Measurements from ENCODE around the gene AKAP13. TPM values are rescaled to one million over a fixed set of nuclear protein-coding genes. Genes with fewer than 3 reads are reported as not detected.
A peak's percentile ranks its signal among the peaks of the same experiment; 100 is the strongest.

AKAP13 gene
- polyA plus RNA-seq, 1 of the 3 experiments (the other 2 are of a cell fraction): 8.4 TPM

DNA sequence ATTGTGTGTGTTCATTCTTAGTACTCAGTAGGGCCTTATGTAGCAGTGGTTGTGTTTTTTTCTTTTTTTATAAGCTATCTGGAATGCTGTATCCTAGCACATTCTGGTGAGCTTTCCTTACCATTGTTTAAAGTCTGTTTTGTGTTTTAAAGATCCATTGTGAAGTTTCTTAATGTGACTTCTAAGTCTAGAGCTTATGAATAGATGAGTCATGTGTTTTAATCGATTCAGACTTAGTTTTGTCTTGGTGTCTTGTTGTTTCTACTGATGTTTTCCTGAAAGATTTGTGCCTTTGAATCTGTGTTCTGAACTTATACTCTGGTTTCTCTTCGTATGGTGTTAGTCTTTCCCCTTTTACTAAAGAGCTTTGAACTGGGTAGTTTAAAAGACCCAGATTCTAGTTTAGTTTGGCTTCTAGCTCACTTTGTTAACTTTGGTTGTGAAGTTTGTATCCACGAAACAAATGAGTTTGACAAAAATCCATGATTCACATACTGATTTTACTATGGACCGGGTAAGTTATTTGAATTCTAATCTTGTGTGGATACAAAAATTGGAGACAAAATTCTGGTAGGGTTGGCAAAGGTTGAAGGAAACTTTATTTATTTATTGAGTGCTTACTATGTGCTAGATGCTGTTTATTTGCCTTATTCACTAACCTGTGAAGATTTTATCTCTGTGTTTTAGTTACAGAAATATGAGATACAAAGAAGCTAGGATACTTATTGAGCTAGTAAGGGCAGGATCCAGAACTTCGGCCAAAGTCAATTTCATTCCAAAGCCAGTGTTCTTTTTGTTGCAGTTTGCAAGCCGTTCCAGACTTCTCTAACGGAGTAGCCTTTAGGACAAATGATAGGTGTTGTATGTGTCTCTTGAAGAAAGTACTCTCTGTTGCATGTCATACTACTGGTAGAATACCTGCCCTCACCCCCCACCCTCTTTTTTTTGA is 24.8 kb downstream of the AKAP13 start:
- TF ChIP-seq FOSL2 (IDR thresholded peaks at IDR 0.05; ENCODE audit: borderline replicate concordance, low read depth) (peak; percentile 19; the same call in 1 of the 2 replicates), JUND (IDR thresholded peaks at IDR 0.05) (peak; percentile 46; the same call in 1 of the 2 replicates), TCF12 (IDR thresholded peaks at IDR 0.05) (peak; percentile 78), MEF2A (IDR thresholded peaks at IDR 0.05; ENCODE audit: borderline replicate concordance, low read depth) (no peak), EZH2phosphoT487 (IDR thresholded peaks at IDR 0.05; ENCODE audit: borderline replicate concordance, low read depth) (no peak), EP300 (IDR thresholded peaks at IDR 0.05; ENCODE audit: borderline replicate concordance in 1 of 2, low read depth in 1 of 2, low read length in 1 of 2) (no peak)
- TF ChIP-seq, protein P1, sequence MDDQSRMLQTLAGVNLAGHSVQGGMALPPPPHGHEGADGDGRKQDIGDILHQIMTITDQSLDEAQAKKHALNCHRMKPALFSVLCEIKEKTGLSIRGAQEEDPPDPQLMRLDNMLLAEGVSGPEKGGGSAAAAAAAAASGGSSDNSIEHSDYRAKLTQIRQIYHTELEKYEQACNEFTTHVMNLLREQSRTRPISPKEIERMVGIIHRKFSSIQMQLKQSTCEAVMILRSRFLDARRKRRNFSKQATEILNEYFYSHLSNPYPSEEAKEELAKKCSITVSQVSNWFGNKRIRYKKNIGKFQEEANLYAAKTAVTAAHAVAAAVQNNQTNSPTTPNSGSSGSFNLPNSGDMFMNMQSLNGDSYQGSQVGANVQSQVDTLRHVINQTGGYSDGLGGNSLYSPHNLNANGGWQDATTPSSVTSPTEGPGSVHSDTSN (IDR thresholded peaks at IDR 0.05): peak; percentile 49
- TF ChIP-seq, protein P2, sequence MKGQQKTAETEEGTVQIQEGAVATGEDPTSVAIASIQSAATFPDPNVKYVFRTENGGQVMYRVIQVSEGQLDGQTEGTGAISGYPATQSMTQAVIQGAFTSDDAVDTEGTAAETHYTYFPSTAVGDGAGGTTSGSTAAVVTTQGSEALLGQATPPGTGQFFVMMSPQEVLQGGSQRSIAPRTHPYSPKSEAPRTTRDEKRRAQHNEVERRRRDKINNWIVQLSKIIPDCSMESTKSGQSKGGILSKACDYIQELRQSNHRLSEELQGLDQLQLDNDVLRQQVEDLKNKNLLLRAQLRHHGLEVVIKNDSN (IDR thresholded peaks at IDR 0.05; ENCODE audit: borderline replicate concordance, low read depth): no peak
- Histone ChIP-seq H3K4me2 (peak overlapping the region; percentile 41; the same call in 1 of the 2 replicates), H4K20me1 (ENCODE audit: insufficient read depth) (0 out of 2 replicates have a peak, but pooled peaks cover 8% of the 10 kb centered on the region), H3K36me3 (replicated peaks in 1 of 2; ENCODE audit: control insufficient read depth in 1 of 2, insufficient read depth in 2 of 2, low read length in 1 of 2) (no peaks in the 10 kb centered on the region), H3K27me3 (ENCODE audit: insufficient read depth) (no peaks in the 10 kb centered on the region), H2AFZ (ENCODE audit: low read depth) (no peak overlapping the region), H3K9ac (0 out of 2 replicates have a peak overlapping the region, but pooled peaks have one; percentile 7), H3K79me2 (ENCODE audit: insufficient read depth) (peaks cover 95% of the 10 kb centered on the region), H3K4me1 (ENCODE audit: control insufficient read depth in 1 of 2, insufficient read depth in 2 of 2, low read depth in 1 of 2, low read length in 1 of 2) (peaks cover 5 to 47% of the 10 kb centered on the region in 2 experiments), H3K27ac (ENCODE audit: low read depth in 2 of 2, low read length in 1 of 2) (peak overlapping the region; percentile 54 to 86; a peak in 3 of 4 replicates), H3K9me2 (no peaks in the 10 kb centered on the region), H3F3A (replicated peaks; ENCODE audit: insufficient read depth) (peaks cover 27% of the 10 kb centered on the region), H3K9me3 (no peaks in the 10 kb centered on the region), H3K4me3 (ENCODE audit: low read depth in 2 of 2, low read length in 1 of 2) (0 out of 4 replicates have a peak overlapping the region, but pooled peaks of 1 of the 2 experiments have one; percentile 1)
- ChIA-PET CTCF (interaction anchor here (1.1 to 1.3 kb wide), 2 partner anchors 11 to 16 kb away, joined by 3 read pairs; no protein-coding TSS in a partner anchor), POLR2A (interaction anchor here (1.4 kb wide), 1 partner anchor 25 kb away, joined by 3 read pairs; the partner anchor contains the start of gene AKAP13)
- DNase-seq: no peak
- WGBS (ENCODE audit: low lambda C conversion rate): 69% methylated on average over 7 of the region's 7 CpGs

DNA sequence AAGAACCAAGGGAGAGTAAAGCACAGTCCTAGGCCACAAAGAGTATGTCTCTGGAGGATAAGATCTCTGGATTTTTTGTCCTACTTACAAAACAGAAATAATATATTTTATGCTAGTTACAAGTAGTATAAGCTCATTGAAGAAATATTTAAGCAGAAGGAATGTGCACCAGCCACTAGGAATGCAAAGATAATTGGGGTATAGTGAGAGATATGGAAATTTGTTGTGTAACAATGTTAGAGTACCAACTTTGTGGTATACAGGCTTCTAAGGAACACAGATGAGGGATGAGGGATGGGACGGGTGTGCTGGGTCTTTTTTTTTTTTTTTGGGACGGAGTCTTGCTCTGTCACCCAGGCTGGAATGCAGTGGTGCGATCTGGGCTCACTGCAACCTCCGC is 26.5 kb downstream of the AKAP13 start:
- no peak overlapping the region for H2AFZ ChIP-seq (ENCODE audit: low read depth)
- ChIA-PET CTCF (no interaction called here), POLR2A (no interaction called here)
- peaks cover 27% of the 10 kb centered on the region for H3F3A ChIP-seq (replicated peaks; ENCODE audit: insufficient read depth)
- no peak overlapping the region for H3K9ac ChIP-seq
- 93% methylated on average over 4 of the region's 4 CpGs for WGBS (ENCODE audit: low lambda C conversion rate)
- no peaks in the 10 kb centered on the region for H3K36me3 ChIP-seq (replicated peaks in 1 of 2; ENCODE audit: control insufficient read depth in 1 of 2, insufficient read depth in 2 of 2, low read length in 1 of 2)
- H3K27ac ChIP-seq (ENCODE audit: low read depth in 2 of 2, low read length in 1 of 2): peak overlapping the region in 1 of 2 experiments; percentile 93; a peak in 2 of 4 replicates
- no peak for DNase-seq
- H3K27me3 ChIP-seq (ENCODE audit: insufficient read depth): no peaks in the 10 kb centered on the region
- H4K20me1 ChIP-seq (ENCODE audit: insufficient read depth): peaks cover 8% of the 10 kb centered on the region; the same call in 1 of the 2 replicates
- H3K79me2 ChIP-seq (ENCODE audit: insufficient read depth): peaks cover 96% of the 10 kb centered on the region
- no peak overlapping the region for H3K4me3 ChIP-seq (ENCODE audit: low read depth in 2 of 2, low read length in 1 of 2)
- H3K9me3 ChIP-seq: no peaks in the 10 kb centered on the region
- peaks cover 5 to 46% of the 10 kb centered on the region in 2 experiments for H3K4me1 ChIP-seq (ENCODE audit: control insufficient read depth in 1 of 2, insufficient read depth in 2 of 2, low read depth in 1 of 2, low read length in 1 of 2)
- H3K4me2 ChIP-seq: 0 out of 2 replicates have a peak overlapping the region, but pooled peaks have one; percentile 48
- H3K9me2 ChIP-seq: no peaks in the 10 kb centered on the region
- TF ChIP-seq YY1 (IDR thresholded peaks at IDR 0.05; ENCODE audit: low read depth) (no peak), FOXJ3 (CRISPR knock-in tag; IDR thresholded peaks at IDR 0.05) (no peak), EP300 (IDR thresholded peaks at IDR 0.05; ENCODE audit: borderline replicate concordance in 1 of 2, low read depth in 1 of 2, low read length in 1 of 2) (no peak), MEF2A (IDR thresholded peaks at IDR 0.05; ENCODE audit: borderline replicate concordance, low read depth) (no peak), CHD2 (IDR thresholded peaks at IDR 0.05; ENCODE audit: low read length, partially characterized antibody) (no peak), NFIC (IDR thresholded peaks at IDR 0.05; ENCODE audit: borderline replicate concordance) (no peak), POLR2AphosphoS5 (IDR thresholded peaks at IDR 0.05; ENCODE audit: low read depth, low read length) (no peak), ELF1 (IDR thresholded peaks at IDR 0.05) (no peak), GABPA (IDR thresholded peaks at IDR 0.05; ENCODE audit: low read depth) (no peak)
- TF ChIP-seq, protein P3, sequence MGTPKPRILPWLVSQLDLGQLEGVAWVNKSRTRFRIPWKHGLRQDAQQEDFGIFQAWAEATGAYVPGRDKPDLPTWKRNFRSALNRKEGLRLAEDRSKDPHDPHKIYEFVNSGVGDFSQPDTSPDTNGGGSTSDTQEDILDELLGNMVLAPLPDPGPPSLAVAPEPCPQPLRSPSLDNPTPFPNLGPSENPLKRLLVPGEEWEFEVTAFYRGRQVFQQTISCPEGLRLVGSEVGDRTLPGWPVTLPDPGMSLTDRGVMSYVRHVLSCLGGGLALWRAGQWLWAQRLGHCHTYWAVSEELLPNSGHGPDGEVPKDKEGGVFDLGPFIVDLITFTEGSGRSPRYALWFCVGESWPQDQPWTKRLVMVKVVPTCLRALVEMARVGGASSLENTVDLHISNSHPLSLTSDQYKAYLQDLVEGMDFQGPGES (IDR thresholded peaks at IDR 0.05; ENCODE audit: low read depth, low read length): no peak
- TF ChIP-seq, protein P2 (IDR thresholded peaks at IDR 0.05; ENCODE audit: borderline replicate concordance, low read depth): no peak
- TF ChIP-seq, protein P4, sequence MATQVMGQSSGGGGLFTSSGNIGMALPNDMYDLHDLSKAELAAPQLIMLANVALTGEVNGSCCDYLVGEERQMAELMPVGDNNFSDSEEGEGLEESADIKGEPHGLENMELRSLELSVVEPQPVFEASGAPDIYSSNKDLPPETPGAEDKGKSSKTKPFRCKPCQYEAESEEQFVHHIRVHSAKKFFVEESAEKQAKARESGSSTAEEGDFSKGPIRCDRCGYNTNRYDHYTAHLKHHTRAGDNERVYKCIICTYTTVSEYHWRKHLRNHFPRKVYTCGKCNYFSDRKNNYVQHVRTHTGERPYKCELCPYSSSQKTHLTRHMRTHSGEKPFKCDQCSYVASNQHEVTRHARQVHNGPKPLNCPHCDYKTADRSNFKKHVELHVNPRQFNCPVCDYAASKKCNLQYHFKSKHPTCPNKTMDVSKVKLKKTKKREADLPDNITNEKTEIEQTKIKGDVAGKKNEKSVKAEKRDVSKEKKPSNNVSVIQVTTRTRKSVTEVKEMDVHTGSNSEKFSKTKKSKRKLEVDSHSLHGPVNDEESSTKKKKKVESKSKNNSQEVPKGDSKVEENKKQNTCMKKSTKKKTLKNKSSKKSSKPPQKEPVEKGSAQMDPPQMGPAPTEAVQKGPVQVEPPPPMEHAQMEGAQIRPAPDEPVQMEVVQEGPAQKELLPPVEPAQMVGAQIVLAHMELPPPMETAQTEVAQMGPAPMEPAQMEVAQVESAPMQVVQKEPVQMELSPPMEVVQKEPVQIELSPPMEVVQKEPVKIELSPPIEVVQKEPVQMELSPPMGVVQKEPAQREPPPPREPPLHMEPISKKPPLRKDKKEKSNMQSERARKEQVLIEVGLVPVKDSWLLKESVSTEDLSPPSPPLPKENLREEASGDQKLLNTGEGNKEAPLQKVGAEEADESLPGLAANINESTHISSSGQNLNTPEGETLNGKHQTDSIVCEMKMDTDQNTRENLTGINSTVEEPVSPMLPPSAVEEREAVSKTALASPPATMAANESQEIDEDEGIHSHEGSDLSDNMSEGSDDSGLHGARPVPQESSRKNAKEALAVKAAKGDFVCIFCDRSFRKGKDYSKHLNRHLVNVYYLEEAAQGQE (IDR thresholded peaks at IDR 0.05; ENCODE audit: low read depth, low read length): no peak

Data from SK-N-SH (cell line).